ENCODE results near the gene CAPN6. TPM values are rescaled to one million over a fixed set of nuclear protein-coding genes. Genes with fewer than 3 reads are reported as not detected.

CAPN6 gene
- total RNA-seq, 2 donors from 2014 or later = not detected

Other genes with a start within 250 kb of the CAPN6 start
- gene PAK3, start 174.3 kb downstream of the CAPN6 start, total RNA-seq = 1 to 10 TPM; 1.4 to 2.7 TPM
- gene DCX, start 141.7 kb upstream of the CAPN6 start, total RNA-seq = not detected
- not detected for gene SERTM2, start 241.2 kb upstream of the CAPN6 start, total RNA-seq

Measured in T-helper 17 cell (primary cell).